ENCODE data around the gene PADI1.

PADI1 gene

DNA sequence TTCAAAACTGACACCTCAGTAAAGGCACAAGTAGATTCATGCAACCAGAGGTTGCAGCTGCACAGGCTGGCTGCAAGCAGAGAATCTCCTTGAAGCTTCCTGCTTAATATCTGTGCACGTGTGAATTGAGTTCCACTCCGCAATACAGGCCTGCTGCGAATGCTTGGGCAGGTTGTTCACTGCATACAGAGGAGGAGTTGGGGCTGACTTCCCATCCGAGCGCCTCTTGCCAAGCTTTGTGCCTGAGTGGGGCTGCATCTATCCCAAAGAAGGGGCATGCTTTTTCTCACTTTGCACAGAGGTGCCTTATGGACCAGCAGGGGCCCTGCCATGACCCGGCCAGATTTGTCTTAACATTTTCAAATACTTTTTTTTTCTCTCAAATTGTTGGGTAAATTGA lies 17.9 kb upstream of the PADI1 start:
- TF ChIP-seq, protein P1, sequence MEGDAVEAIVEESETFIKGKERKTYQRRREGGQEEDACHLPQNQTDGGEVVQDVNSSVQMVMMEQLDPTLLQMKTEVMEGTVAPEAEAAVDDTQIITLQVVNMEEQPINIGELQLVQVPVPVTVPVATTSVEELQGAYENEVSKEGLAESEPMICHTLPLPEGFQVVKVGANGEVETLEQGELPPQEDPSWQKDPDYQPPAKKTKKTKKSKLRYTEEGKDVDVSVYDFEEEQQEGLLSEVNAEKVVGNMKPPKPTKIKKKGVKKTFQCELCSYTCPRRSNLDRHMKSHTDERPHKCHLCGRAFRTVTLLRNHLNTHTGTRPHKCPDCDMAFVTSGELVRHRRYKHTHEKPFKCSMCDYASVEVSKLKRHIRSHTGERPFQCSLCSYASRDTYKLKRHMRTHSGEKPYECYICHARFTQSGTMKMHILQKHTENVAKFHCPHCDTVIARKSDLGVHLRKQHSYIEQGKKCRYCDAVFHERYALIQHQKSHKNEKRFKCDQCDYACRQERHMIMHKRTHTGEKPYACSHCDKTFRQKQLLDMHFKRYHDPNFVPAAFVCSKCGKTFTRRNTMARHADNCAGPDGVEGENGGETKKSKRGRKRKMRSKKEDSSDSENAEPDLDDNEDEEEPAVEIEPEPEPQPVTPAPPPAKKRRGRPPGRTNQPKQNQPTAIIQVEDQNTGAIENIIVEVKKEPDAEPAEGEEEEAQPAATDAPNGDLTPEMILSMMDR (IDR thresholded peaks at IDR 0.05; ENCODE audit: low read length, missing control alignments) = no peak
- no peak overlapping the region for H3K4me3 ChIP-seq (replicated peaks; ENCODE audit: low read depth, low read length)
- DNase-seq (ENCODE audit: low read depth) = no peak

DNA sequence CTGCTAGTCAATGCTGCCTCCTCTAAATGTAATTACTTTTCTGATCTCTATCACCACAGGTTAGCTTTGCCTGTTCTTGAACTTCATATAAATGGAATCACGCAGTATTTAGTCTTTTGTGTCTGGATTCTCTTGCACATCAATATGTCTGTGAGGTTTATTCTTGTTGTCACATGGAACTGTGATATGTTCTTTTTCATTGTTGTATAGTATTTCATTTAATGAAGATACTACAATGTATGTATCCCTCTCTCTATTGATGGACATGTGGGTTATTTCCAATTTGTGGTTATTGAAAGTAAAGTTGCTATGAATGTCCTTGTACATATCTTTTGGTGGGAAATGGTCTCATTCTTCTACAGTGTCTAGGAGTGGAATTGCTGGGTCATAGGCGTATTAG lies 16.7 kb upstream of the PADI1 start:
- no peak for DNase-seq (ENCODE audit: low read depth)
- TF ChIP-seq, protein P1 (IDR thresholded peaks at IDR 0.05; ENCODE audit: low read length, missing control alignments) = no peak
- H3K4me3 ChIP-seq (replicated peaks; ENCODE audit: low read depth, low read length) = no peak overlapping the region

DNA sequence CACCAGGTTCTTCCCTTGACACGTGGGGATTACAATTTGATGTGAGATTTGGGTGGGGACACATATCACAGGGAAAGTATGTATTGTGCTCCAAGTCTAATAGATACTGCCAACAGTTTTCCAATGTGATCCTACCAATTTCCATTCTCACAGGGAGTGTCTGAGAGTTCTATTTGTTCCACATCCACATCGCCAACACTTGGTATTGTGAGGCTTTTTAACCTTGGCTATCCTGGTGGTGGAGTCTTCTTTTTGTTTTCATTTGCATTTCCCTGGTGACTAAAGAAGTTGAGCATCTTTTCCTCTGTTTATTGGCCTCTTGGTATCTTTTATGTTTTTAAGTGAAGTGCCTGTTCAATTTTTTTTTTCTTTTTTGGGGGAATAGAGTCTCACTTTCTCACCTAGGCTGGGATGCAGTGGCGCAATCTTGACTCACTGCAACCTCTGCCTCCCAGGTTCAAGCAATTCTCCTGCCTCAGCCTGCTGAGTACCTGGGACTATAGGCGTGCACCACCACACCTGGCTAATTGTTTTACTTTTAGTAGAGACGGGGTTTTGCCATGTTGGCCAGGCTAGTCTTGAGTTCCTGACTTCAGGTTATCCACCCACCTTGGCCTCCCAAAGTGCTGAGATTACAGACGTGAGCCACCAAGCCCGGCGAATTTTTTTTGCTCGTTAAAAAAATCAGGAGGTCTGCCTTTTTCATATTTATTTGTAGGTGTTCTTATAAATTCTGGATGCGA lies 15.9 kb upstream of the PADI1 start:
- TF ChIP-seq, protein P1 (IDR thresholded peaks at IDR 0.05; ENCODE audit: low read length, missing control alignments) = no peak
- H3K4me3 ChIP-seq (replicated peaks; ENCODE audit: low read depth, low read length) = no peak overlapping the region
- no peak for DNase-seq (ENCODE audit: low read depth)

DNA sequence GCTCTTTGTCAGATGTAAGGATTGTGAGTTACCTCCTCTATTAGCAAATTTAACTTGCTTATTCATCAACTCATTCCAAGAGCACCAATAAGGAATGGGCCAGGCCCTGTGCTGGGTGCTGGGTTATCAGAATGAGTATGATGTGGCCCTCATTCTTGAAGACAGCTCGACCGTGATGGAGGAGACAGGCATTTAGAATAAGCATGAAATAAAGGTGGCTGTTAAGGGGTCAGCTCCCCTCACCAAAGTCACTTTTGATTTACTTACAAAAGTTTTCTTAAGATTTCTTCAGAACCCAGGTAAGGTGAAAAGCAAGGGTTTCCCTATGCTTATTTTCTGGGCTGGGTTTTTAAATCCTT lies 15.3 kb upstream of the PADI1 start:
- TF ChIP-seq, protein P1 (IDR thresholded peaks at IDR 0.05; ENCODE audit: low read length, missing control alignments) = no peak
- DNase-seq (ENCODE audit: low read depth) = no peak
- no peak overlapping the region for H3K4me3 ChIP-seq (replicated peaks; ENCODE audit: low read depth, low read length)

DNA sequence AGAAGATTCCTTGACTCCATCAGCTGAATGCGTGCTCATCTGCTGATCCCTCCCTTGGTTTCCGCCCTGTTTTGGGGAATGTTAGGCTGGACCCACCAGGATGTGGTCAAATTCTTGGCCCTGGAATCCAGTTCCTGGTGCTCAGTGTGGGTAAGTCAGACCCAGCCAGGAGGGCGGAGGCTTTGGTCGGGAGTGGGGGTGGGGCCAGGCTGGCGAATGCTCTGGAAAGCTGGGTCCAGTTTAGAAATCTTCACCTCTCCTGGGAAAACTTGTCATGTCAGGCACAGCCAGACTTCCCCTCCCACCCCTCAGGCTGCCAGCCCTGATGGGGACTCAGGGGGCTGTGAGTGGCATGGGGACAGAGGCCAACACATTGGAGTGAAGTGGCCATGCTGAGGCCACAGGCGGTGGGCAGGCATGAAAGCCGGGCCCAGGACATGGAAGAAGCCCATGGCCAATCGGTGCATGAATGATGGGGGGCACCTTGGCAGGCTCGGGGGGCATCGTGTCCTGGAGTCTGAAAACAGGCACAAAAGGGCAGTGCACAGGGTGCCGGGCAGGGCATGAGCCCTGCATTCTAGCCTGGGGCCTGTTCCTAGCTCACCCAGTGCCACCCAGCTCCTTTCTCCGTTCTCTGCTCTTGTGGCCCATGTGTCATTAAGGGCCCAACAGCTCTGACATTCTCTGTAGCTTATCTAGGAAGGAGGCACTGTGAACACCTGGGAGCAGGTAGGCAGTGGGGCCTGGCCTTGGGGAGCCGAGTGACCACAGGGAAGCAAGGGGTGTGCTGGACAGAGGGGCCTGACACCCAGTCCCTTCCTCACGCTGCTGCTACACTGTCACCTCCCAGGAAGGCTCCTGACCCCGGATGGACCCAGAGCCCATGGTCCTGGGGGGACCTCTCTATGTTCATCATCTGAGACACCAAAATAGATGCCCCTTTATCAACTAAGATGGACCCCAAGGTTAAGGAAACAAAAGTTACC lies 14.6 kb upstream of the PADI1 start:
- DNase-seq (ENCODE audit: low read depth) = peak; percentile 94
- H3K4me3 ChIP-seq (replicated peaks; ENCODE audit: low read depth, low read length) = no peak overlapping the region
- TF ChIP-seq, protein P1 (IDR thresholded peaks at IDR 0.05; ENCODE audit: low read length, missing control alignments) = no peak

DNA sequence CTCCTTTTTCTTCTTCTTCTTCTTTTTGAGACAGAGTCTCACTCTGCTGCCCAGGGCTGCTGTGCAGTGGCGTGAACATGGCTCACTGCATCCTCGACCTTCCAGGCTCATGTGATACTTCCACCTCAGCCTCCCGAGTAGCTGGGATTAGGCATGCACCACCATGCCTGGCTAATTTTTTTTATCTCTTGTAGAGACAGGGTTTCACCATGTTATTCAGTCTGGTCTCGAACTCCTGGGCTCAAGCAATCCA lies 13.0 kb upstream of the PADI1 start:
- DNase-seq (ENCODE audit: low read depth) = no peak
- H3K4me3 ChIP-seq (replicated peaks; ENCODE audit: low read depth, low read length) = no peak overlapping the region
- TF ChIP-seq, protein P1 (IDR thresholded peaks at IDR 0.05; ENCODE audit: low read length, missing control alignments) = no peak
